ENCODE measurements around the gene CLIC4. TPM values are rescaled to one million over a fixed set of nuclear protein-coding genes. Genes with fewer than 3 reads are reported as not detected.
"Not testable (repeated sequence)": the region's sequence is repeated elsewhere in the genome, so short reads cannot be mapped to it uniquely, and the experiment has no call there.

CLIC4 gene
- total RNA-seq, 1 donor from 2014 or later: 169 TPM

GRCh38 chr1:24771574-24771973, 26.3 kb downstream of the CLIC4 start:
- no peak for DNase-seq (ENCODE audit: low spot score)

- DNase-seq (ENCODE audit: low spot score): no peak
Measured at GRCh38 chr1:24773618-24774017, 28.4 kb downstream of the CLIC4 start.

GRCh38 chr1:24775348-24775747, 30.1 kb downstream of the CLIC4 start:
- no peak for DNase-seq (ENCODE audit: low spot score)

- no peak for DNase-seq (ENCODE audit: low spot score)
Measured at GRCh38 chr1:24775916-24776315, 30.7 kb downstream of the CLIC4 start.

GRCh38 chr1:24776821-24777220, 31.6 kb downstream of the CLIC4 start:
- DNase-seq (ENCODE audit: low spot score): no peak

- no peak for DNase-seq (ENCODE audit: low spot score)
Measured at GRCh38 chr1:24778141-24778540, 32.9 kb downstream of the CLIC4 start.

- DNase-seq (ENCODE audit: low spot score): not testable (repeated sequence)
Measured at GRCh38 chr1:24779199-24779598, 34.0 kb downstream of the CLIC4 start.

- no peak for DNase-seq (ENCODE audit: low spot score)
Measured at GRCh38 chr1:24779689-24780464, 34.6 kb downstream of the CLIC4 start.

- not testable (repeated sequence) for DNase-seq (ENCODE audit: low spot score)
Measured at GRCh38 chr1:24780626-24781025, 35.4 kb downstream of the CLIC4 start.

GRCh38 chr1:24782689-24783088, 37.4 kb downstream of the CLIC4 start:
- DNase-seq (ENCODE audit: low spot score): no peak

- DNase-seq (ENCODE audit: low spot score): no peak
Measured at GRCh38 chr1:24783713-24784112, 38.5 kb downstream of the CLIC4 start.

- DNase-seq (ENCODE audit: low spot score): no peak
Measured at GRCh38 chr1:24786191-24786590, 40.9 kb downstream of the CLIC4 start.

GRCh38 chr1:24790490-24790889, 45.2 kb downstream of the CLIC4 start:
- DNase-seq (ENCODE audit: low spot score): no peak

GRCh38 chr1:24793447-24794129, 48.3 kb downstream of the CLIC4 start:
- DNase-seq (ENCODE audit: low spot score): no peak

- not testable (repeated sequence) for DNase-seq (ENCODE audit: low spot score)
Measured at GRCh38 chr1:24794130-24794502, 48.9 kb downstream of the CLIC4 start.

GRCh38 chr1:24795236-24795635, 50.0 kb downstream of the CLIC4 start:
- DNase-seq (ENCODE audit: low spot score): no peak

GRCh38 chr1:24796524-24796923, 51.3 kb downstream of the CLIC4 start:
- no peak for DNase-seq (ENCODE audit: low spot score)

GRCh38 chr1:24799242-24799641, 54.0 kb downstream of the CLIC4 start:
- DNase-seq (ENCODE audit: low spot score): not testable (repeated sequence)

- no peak for DNase-seq (ENCODE audit: low spot score)
Measured at GRCh38 chr1:24801176-24801575, 55.9 kb downstream of the CLIC4 start.

- DNase-seq (ENCODE audit: low spot score): no peak
Measured at GRCh38 chr1:24803220-24803619, 58.0 kb downstream of the CLIC4 start.

- DNase-seq (ENCODE audit: low spot score): no peak
Measured at GRCh38 chr1:24803987-24804530, 58.8 kb downstream of the CLIC4 start.

- no peak for DNase-seq (ENCODE audit: low spot score)
Measured at GRCh38 chr1:24805534-24806301, 60.5 kb downstream of the CLIC4 start.
